Upper lobe of left lung (tissue), 6 donors: ENCODE results near the gene POLR2J. TPM values are rescaled to one million over a fixed set of nuclear protein-coding genes. Genes with fewer than 3 reads are reported as not detected.

Source experiments
- ATAC-seq, 2 donors: fragments of 200-7000 bp; cut with Tn5 transposase; one replicate each; pipeline ENCODE4 v1.9.1; 2022; ENCODE audit warnings: mild to moderate bottlenecking in 2 of 2, moderate library complexity in 2 of 2; ENCODE audit not compliant: low FRiP score in 2 of 2
- DNase-seq, 2 donors: peaks; one replicate each; pipeline ENCODE4 v3.0.0-alpha.2; 2019 to 2020
- H3K27ac ChIP-seq, 4 donors: fragments of 200-600 bp; sonication (generic); one replicate each; pipeline ENCODE4 v1.5.1; 2016 to 2019
- H3K27me3 ChIP-seq, 4 donors: fragments of 200-600 bp; sonication (generic); one replicate each; pipeline ENCODE4 v1.5.1; 2017 to 2019
- H3K36me3 ChIP-seq, 4 donors: fragments of 200-600 bp; sonication (generic); one replicate each; pipeline ENCODE4 v1.5.1; 2016 to 2019
- H3K4me1 ChIP-seq, 4 donors: fragments of 200-600 bp; sonication (generic); one replicate each; pipeline ENCODE4 v1.5.1; 2018 to 2019
- H3K4me3 ChIP-seq, 4 donors: fragments of 200-600 bp; sonication (generic); one replicate each; pipeline ENCODE4 v1.5.1; 2017 to 2019; ENCODE audit warnings: mild to moderate bottlenecking in 2 of 4, moderate library complexity in 1 of 4
- H3K9me3 ChIP-seq, 4 donors: fragments of 200-600 bp; sonication (generic); one replicate each; pipeline ENCODE4 v1.5.1; 2018 to 2019
- CTCF ChIP-seq, 6 experiments: fragments of 450-650 bp in 4 of 6; fragments of 200-600 bp in 2 of 6; sonication (generic) in 2 of 6; IDR thresholded peaks; one replicate each; pipeline ENCODE4 v1.5.1; 2016 to 2019; ENCODE audit warnings: antibody characterized with exemption in 6 of 6
- EP300 ChIP-seq, 4 donors: sonication (generic); formaldehyde crosslinking; IDR thresholded peaks; one replicate each; pipeline ENCODE4 v1.5.1; 2017; ENCODE audit warnings: antibody characterized with exemption in 4 of 4, control low read depth in 2 of 4
- POLR2A ChIP-seq, 4 donors: fragments of 450-650 bp; IDR thresholded peaks; one replicate each; pipeline ENCODE4 v1.5.1; 2016 to 2017; ENCODE audit warnings: antibody characterized with exemption in 4 of 4, mild to moderate bottlenecking in 2 of 4
- POLR2AphosphoS5 ChIP-seq, 2 donors: sonication (generic); formaldehyde crosslinking; IDR thresholded peaks; one replicate each; pipeline ENCODE4 v1.5.1; 2017; ENCODE audit warnings: antibody characterized with exemption in 2 of 2
- WGBS, 2 donors: methylation state at CpG; one replicate each; pipeline ENCODE4 v1.1.5; 2017 to 2018; 5-methylcytosine and 5-hydroxymethylcytosine counted together
- total RNA-seq, 6 donors: library from RNA; depleted of rRNA in 4 of 6; stranded (reverse); fragments of >200 nt in 4 of 6; gene quantifications; one replicate each; pipeline versions ENCODE4 v1.1.0 to v1.2.1, GENCODE V29; 2016 to 2021
- donor health status: DM: no; HTN: no; CAD: no; lungs with moderate emphysema.
- donor health status: DM: no; HTN: yes; CAD: no; lungs with severe emphysema.

Gene POLR2J
- total RNA-seq, 6 donors from 2014 or later: 15.2 to 37.1 (median 26.6) TPM

DNA sequence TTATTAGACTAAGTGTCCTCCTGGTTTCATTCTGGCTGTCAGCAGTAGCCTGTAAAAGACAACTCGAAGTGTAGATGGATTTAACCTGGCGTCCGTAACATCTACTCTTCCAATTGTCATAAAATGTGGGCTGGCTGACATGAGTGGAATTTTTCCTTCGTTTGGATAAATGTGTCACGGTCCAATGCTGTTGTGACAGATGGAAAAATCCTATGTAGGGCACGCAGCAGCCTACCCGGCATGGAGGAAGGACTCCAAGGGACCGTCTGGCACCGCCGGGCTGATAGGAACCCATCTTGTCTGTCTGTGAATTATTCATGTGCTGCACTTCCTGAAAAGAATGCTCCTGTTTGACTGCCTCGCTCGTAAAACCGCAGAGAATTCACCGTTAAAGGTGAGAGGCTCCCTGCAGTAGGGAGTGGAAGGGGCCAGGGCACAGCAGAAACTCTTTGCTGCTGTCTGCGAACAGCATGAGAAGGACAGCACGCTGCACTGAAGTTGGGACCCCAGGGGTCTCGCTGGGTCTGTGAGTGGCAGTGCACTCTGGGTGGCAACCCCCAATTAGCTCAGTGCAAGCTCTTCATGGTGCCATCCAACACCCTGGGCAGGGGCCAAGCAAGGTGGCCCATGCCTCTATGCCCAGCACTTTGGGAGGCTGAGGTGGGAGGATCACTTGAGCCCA lies 47.0 kb downstream of the POLR2J start:
- H3K27me3 ChIP-seq: no peaks in the 10 kb centered on the region
- H3K9me3 ChIP-seq: no peaks in the 10 kb centered on the region
- peak in 1 of 2 donors; percentile 46 for DNase-seq
- H3K36me3 ChIP-seq: peaks cover 0 to 10% (median 0%) of the 10 kb centered on the region in 4 donors
- no peak overlapping the region for H3K4me3 ChIP-seq
- peaks cover 22 to 58% (median 29%) of the 10 kb centered on the region in 4 donors for H3K4me1 ChIP-seq
- ATAC-seq: no peak
- TF ChIP-seq POLR2AphosphoS5 (IDR thresholded peaks at IDR 0.05) (no peak), EP300 (IDR thresholded peaks at IDR 0.05) (no peak), POLR2A (IDR thresholded peaks at IDR 0.05) (no peak), CTCF (IDR thresholded peaks at IDR 0.05) (no peak)
- H3K27ac ChIP-seq: peak overlapping the region; percentile 71 to 94 (median 88)
- 49 to 55% methylated on average over 5 to 16 of the region's 17 CpGs for WGBS, 2 donors

DNA sequence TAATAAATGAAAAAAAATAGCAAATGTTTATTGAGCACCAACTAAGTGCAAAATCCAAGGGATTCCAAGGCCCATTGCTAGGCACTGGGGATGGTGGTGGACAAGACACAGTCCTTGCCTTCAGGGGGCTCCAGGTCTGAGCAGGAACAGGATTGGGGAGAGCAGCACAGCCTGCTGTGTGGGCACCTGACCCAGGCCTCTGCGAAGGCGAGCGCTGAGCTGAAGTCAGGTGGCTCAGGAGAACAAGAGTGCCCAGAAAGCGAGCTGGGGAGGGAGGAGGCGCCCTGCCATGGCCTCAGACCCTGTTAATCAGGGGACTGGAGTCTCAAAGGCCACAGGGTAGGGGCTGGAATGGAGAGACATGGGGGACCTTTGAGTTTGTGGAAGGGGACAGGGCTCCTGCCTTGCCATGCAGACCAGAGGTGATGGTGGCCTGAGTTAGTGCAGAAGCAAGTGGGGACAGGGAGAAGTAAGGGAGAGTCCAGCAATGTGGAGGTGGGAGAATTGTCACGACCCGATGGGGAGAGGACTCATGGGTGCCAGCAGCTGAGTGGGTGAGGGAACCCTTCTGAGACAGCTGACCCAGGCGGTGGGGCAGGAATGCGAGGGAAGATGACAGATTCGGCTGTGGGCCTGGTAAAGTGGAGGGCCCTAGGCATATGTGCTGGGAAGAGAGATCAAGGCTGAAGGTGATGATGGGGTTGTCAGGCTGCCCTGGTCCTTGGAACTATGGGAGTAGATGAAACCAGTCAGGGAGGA lies 49.4 kb downstream of the POLR2J start:
- no peak overlapping the region for H3K4me3 ChIP-seq
- H3K27ac ChIP-seq: peak overlapping the region; percentile 54 to 94 (median 78)
- peaks cover 17 to 57% (median 28%) of the 10 kb centered on the region in 4 donors for H3K4me1 ChIP-seq
- WGBS, 2 donors: 92 to 95% methylated on average over 10 of the region's 10 CpGs
- no peak for TF ChIP-seq EP300 (IDR thresholded peaks at IDR 0.05)
- TF ChIP-seq POLR2A (IDR thresholded peaks at IDR 0.05): no peak
- no peak for TF ChIP-seq POLR2AphosphoS5 (IDR thresholded peaks at IDR 0.05)
- no peak for TF ChIP-seq CTCF (IDR thresholded peaks at IDR 0.05)
- no peaks in the 10 kb centered on the region for H3K9me3 ChIP-seq
- H3K36me3 ChIP-seq: peaks cover 0 to 28% (median 11%) of the 10 kb centered on the region in 4 donors
- H3K27me3 ChIP-seq: no peaks in the 10 kb centered on the region
- peak in 1 of 2 donors; percentile 39 for DNase-seq
- ATAC-seq: no peak

DNA sequence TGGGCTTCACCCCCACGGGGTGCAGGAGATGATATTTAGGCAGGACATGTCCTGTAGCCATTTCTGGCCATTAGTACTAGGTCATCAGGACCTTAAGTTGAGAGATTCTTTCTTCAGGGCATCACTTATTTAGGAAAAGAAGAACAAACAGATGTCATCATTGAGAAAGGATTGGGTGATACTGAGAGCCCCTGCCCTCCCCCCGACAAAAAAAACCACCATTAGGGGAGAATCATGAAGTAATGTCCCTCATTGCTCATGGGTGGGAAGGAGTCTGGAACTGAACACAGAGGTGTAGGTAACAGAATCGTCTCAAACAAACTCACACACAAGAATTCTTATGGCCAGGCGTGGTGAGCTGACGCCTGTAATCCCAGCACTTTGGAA lies 51.7 kb downstream of the POLR2J start:
- Histone ChIP-seq H3K4me1 (peaks cover 4 to 38% (median 13%) of the 10 kb centered on the region in 4 donors), H3K9me3 (no peaks in the 10 kb centered on the region), H3K4me3 (peak overlapping the region in 1 of 4 donors; percentile 22), H3K27me3 (no peaks in the 10 kb centered on the region), H3K27ac (peak overlapping the region; percentile 83 to 90 (median 88)), H3K36me3 (peaks cover 0 to 34% (median 13%) of the 10 kb centered on the region in 4 donors)
- DNase-seq (no peak), ATAC-seq (no peak)
- TF ChIP-seq POLR2A (IDR thresholded peaks at IDR 0.05) (no peak), POLR2AphosphoS5 (IDR thresholded peaks at IDR 0.05) (no peak), CTCF (IDR thresholded peaks at IDR 0.05) (no peak), EP300 (IDR thresholded peaks at IDR 0.05) (no peak)
- 76 to 79% methylated on average over 4 to 5 of the region's 5 CpGs for WGBS, 2 donors

- Histone ChIP-seq H3K9me3 (no peaks in the 10 kb centered on the region), H3K36me3 (peaks cover 0 to 36% (median 15%) of the 10 kb centered on the region in 4 donors), H3K4me1 (peaks cover 3 to 33% (median 10%) of the 10 kb centered on the region in 4 donors), H3K4me3 (peak overlapping the region in 2 of 4 donors; percentile 15 to 22), H3K27me3 (no peaks in the 10 kb centered on the region), H3K27ac (peak overlapping the region; percentile 83 to 90 (median 88))
- ATAC-seq (peak; percentile 59 to 64), DNase-seq (peak; percentile 53 to 58)
- no peak for TF ChIP-seq POLR2A (IDR thresholded peaks at IDR 0.05)
- TF ChIP-seq EP300 (IDR thresholded peaks at IDR 0.05): no peak
- TF ChIP-seq POLR2AphosphoS5 (IDR thresholded peaks at IDR 0.05): no peak
- TF ChIP-seq CTCF (IDR thresholded peaks at IDR 0.05): no peak
- WGBS, 2 donors: 64 to 79% methylated on average over 11 to 16 of the region's 16 CpGs
Observed at GRCh38 chr7:102426268-102427018, 52.3 kb downstream of the POLR2J start.
